Measurements from ENCODE around the gene EYA4.

- TF ChIP-seq CTCF (IDR thresholded peaks at IDR 0.05; ENCODE audit: low read length) = no peak
- TF ChIP-seq EZH2phosphoT487 (IDR thresholded peaks at IDR 0.05; ENCODE audit: low read length) = no peak
- TF ChIP-seq EZH2 (optimal IDR thresholded peaks at IDR 0.05; ENCODE audit: low read depth, low read length) = no peak
Observed at GRCh38 chr6:133396233-133396983, 155.3 kb downstream of the EYA4 start.

Data from MM.1S (cell line).